HL-60 (cell line): ENCODE measurements around the gene ERVH48-1.

Experiments used
- TF ChIP-seq, protein P1 (sequence below): IDR thresholded peaks from 2 replicates; pipeline ENCODE4 v1.6.1; 2012; ENCODE audit warnings: low read depth; ENCODE audit not compliant: insufficient replicate concordance
- TF ChIP-seq, protein P2 (sequence below): IDR thresholded peaks from one replicate; pipeline ENCODE4 v1.5.1; 2011; ENCODE audit warnings: low read length, control low read depth, inconsistent platforms; ENCODE audit not compliant: insufficient read depth

DNA sequence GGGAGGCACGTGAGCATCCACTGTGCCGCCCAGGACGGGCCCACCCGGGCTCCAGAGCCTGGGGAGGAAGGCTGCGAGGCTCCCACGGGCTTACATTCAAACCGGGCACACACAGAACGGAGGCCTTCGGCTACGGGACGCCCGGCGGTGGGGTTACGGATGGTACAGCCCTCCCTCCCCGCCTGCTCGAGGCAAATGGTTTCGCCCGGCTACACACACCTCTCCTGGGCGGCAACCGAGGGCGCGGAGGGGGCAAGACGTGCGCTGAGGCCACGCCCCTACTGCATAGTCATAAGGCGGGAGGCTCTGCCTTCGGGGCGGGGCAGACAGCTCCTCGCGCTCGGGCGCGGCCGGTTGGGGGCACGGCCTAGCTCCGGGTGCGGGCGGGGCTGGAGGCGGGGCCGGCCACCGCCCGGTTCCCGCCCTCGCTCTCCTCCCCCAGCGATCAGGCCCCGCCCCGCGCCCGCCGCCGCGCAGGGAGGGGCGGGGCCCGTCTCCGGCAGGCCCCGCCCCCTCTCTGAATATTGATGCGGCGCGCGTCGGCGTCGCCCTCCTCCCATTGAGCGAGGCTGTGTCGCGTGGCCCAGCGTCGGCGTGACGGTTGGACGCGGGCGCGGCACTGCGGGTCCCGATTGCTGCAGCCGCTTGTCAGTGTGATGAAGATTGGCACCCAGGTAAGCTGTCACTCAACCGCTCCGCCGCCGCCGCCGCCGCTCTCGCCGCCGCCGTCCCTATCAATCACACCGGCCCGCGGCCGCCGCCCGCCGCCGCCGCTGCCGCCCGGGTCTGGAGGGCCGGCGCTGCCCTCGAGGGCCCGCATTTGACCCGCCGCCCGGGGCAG, 48.8 kb upstream of the ERVH48-1 start, which contains the start of gene PKNOX1:
- TF ChIP-seq, protein P1, sequence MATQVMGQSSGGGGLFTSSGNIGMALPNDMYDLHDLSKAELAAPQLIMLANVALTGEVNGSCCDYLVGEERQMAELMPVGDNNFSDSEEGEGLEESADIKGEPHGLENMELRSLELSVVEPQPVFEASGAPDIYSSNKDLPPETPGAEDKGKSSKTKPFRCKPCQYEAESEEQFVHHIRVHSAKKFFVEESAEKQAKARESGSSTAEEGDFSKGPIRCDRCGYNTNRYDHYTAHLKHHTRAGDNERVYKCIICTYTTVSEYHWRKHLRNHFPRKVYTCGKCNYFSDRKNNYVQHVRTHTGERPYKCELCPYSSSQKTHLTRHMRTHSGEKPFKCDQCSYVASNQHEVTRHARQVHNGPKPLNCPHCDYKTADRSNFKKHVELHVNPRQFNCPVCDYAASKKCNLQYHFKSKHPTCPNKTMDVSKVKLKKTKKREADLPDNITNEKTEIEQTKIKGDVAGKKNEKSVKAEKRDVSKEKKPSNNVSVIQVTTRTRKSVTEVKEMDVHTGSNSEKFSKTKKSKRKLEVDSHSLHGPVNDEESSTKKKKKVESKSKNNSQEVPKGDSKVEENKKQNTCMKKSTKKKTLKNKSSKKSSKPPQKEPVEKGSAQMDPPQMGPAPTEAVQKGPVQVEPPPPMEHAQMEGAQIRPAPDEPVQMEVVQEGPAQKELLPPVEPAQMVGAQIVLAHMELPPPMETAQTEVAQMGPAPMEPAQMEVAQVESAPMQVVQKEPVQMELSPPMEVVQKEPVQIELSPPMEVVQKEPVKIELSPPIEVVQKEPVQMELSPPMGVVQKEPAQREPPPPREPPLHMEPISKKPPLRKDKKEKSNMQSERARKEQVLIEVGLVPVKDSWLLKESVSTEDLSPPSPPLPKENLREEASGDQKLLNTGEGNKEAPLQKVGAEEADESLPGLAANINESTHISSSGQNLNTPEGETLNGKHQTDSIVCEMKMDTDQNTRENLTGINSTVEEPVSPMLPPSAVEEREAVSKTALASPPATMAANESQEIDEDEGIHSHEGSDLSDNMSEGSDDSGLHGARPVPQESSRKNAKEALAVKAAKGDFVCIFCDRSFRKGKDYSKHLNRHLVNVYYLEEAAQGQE, result no peak
- TF ChIP-seq, protein P2, sequence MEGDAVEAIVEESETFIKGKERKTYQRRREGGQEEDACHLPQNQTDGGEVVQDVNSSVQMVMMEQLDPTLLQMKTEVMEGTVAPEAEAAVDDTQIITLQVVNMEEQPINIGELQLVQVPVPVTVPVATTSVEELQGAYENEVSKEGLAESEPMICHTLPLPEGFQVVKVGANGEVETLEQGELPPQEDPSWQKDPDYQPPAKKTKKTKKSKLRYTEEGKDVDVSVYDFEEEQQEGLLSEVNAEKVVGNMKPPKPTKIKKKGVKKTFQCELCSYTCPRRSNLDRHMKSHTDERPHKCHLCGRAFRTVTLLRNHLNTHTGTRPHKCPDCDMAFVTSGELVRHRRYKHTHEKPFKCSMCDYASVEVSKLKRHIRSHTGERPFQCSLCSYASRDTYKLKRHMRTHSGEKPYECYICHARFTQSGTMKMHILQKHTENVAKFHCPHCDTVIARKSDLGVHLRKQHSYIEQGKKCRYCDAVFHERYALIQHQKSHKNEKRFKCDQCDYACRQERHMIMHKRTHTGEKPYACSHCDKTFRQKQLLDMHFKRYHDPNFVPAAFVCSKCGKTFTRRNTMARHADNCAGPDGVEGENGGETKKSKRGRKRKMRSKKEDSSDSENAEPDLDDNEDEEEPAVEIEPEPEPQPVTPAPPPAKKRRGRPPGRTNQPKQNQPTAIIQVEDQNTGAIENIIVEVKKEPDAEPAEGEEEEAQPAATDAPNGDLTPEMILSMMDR, result no peak
